ENCODE data around the gene THSD4.

THSD4 gene

DNA sequence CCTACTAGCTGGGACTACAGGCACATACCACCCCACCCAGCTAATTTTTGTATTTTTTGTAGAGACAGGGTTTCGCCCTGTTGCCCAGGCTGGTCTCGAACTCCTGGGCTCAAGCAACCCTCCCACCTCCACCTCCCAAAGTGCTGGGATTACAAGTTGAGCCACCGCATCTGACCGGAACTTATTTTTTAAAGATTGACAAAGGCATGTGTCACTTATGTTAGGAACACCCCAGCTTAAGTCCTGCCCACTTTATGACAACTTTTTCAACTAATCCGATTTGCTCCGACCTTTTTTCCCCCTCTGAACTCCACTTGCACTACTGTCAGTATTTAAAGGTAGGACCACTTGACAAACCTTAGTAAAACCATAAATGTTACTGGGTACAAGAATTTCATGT lies 483.5 kb downstream of the THSD4 start:
- TF ChIP-seq GABPA (IDR thresholded peaks at IDR 0.05; ENCODE audit: low read depth) (no peak), SPI1 (IDR thresholded peaks at IDR 0.05; ENCODE audit: borderline replicate concordance, low read depth) (no peak), POLR2AphosphoS5 (IDR thresholded peaks at IDR 0.05; ENCODE audit: low read depth) (no peak)
- TF ChIP-seq, protein P1, sequence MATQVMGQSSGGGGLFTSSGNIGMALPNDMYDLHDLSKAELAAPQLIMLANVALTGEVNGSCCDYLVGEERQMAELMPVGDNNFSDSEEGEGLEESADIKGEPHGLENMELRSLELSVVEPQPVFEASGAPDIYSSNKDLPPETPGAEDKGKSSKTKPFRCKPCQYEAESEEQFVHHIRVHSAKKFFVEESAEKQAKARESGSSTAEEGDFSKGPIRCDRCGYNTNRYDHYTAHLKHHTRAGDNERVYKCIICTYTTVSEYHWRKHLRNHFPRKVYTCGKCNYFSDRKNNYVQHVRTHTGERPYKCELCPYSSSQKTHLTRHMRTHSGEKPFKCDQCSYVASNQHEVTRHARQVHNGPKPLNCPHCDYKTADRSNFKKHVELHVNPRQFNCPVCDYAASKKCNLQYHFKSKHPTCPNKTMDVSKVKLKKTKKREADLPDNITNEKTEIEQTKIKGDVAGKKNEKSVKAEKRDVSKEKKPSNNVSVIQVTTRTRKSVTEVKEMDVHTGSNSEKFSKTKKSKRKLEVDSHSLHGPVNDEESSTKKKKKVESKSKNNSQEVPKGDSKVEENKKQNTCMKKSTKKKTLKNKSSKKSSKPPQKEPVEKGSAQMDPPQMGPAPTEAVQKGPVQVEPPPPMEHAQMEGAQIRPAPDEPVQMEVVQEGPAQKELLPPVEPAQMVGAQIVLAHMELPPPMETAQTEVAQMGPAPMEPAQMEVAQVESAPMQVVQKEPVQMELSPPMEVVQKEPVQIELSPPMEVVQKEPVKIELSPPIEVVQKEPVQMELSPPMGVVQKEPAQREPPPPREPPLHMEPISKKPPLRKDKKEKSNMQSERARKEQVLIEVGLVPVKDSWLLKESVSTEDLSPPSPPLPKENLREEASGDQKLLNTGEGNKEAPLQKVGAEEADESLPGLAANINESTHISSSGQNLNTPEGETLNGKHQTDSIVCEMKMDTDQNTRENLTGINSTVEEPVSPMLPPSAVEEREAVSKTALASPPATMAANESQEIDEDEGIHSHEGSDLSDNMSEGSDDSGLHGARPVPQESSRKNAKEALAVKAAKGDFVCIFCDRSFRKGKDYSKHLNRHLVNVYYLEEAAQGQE (IDR thresholded peaks at IDR 0.05; ENCODE audit: insufficient replicate concordance, low read depth), result no peak
- TF ChIP-seq, protein P2, sequence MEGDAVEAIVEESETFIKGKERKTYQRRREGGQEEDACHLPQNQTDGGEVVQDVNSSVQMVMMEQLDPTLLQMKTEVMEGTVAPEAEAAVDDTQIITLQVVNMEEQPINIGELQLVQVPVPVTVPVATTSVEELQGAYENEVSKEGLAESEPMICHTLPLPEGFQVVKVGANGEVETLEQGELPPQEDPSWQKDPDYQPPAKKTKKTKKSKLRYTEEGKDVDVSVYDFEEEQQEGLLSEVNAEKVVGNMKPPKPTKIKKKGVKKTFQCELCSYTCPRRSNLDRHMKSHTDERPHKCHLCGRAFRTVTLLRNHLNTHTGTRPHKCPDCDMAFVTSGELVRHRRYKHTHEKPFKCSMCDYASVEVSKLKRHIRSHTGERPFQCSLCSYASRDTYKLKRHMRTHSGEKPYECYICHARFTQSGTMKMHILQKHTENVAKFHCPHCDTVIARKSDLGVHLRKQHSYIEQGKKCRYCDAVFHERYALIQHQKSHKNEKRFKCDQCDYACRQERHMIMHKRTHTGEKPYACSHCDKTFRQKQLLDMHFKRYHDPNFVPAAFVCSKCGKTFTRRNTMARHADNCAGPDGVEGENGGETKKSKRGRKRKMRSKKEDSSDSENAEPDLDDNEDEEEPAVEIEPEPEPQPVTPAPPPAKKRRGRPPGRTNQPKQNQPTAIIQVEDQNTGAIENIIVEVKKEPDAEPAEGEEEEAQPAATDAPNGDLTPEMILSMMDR (IDR thresholded peaks at IDR 0.05; ENCODE audit: insufficient read depth, low read length), result no peak
- Histone ChIP-seq H3K27me3 (ENCODE audit: insufficient read depth, poor library complexity, severe bottlenecking) (no peaks in the 10 kb centered on the region), H3K4me3 (replicated peaks; ENCODE audit: insufficient read depth, low read length) (no peak overlapping the region), H3K27ac (replicated peaks) (no peak overlapping the region)
- DNase-seq (ENCODE audit: low read depth in 1 of 2, low spot score in 1 of 2), result no peak

DNA sequence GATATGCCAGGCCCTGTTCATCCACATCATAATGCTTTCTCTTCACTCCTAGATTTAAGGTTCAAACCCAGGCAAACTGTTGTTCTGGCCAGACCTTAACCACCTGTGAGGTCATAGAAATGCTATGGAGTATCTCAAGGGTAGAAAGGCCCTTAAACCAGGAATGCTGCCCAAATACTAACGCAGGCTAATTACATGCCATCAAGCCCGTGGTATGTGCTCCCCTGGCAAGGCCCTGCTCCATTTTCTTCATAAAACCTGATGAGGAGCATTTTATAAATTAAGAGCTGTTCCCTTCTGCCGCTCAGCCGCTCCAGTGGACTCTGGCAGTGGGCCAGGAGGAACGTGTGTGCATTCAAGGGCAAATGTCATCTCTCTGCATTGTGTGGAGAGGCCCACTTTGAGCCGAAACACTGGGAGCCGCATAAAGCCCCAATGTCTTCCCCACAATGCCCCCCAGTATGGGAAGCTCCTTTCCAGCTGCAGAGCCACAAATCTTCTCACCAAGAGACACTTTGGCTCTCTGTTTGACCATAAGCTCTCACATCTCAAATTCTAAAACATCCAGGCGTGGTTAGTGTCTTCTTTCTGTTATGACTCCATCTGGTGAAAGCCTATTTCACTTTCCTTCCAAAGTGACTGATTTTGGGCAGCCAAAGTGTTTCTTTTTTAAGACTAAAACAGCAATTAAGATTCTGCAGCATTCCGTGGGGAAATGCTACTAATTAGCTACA lies 484.3 kb downstream of the THSD4 start:
- no peaks in the 10 kb centered on the region for H3K27me3 ChIP-seq (ENCODE audit: insufficient read depth, poor library complexity, severe bottlenecking)
- TF ChIP-seq, protein P1 (IDR thresholded peaks at IDR 0.05; ENCODE audit: insufficient replicate concordance, low read depth), result no peak
- TF ChIP-seq, protein P2 (IDR thresholded peaks at IDR 0.05; ENCODE audit: insufficient read depth, low read length), result no peak
- TF ChIP-seq GABPA (IDR thresholded peaks at IDR 0.05; ENCODE audit: low read depth), result no peak
- TF ChIP-seq SPI1 (IDR thresholded peaks at IDR 0.05; ENCODE audit: borderline replicate concordance, low read depth), result no peak
- TF ChIP-seq POLR2AphosphoS5 (IDR thresholded peaks at IDR 0.05; ENCODE audit: low read depth), result no peak
- no peak overlapping the region for H3K4me3 ChIP-seq (replicated peaks; ENCODE audit: insufficient read depth, low read length)
- DNase-seq (ENCODE audit: low read depth in 1 of 2, low spot score in 1 of 2), result no peak
- H3K27ac ChIP-seq (replicated peaks), result no peak overlapping the region

DNA sequence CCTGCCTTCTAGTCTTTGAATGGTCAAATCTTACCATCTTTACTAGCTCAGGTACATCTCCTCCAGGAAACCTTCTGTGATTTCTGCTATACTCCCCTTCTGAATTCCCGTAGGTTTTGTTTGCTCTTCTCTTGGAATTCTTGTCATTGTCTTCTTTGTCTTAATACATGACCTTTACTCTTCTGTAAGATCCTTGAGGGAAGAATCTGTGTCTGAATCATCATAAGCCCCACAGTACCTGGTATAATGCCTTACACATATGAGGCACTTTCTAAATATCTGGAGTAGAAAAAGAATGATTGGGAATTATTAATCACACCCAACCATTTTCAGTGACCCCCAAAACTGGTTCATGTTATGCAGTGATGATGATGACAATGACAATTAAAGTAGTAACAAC lies 485.0 kb downstream of the THSD4 start:
- Histone ChIP-seq H3K4me3 (replicated peaks; ENCODE audit: insufficient read depth, low read length) (no peak overlapping the region), H3K27me3 (ENCODE audit: insufficient read depth, poor library complexity, severe bottlenecking) (no peaks in the 10 kb centered on the region)

More for the DNA sequence above, 485.0 kb downstream of the THSD4 start:
- TF ChIP-seq POLR2AphosphoS5 (IDR thresholded peaks at IDR 0.05; ENCODE audit: low read depth) (no peak), GABPA (IDR thresholded peaks at IDR 0.05; ENCODE audit: low read depth) (no peak), SPI1 (IDR thresholded peaks at IDR 0.05; ENCODE audit: borderline replicate concordance, low read depth) (no peak)
- TF ChIP-seq, protein P1 (IDR thresholded peaks at IDR 0.05; ENCODE audit: insufficient replicate concordance, low read depth), result no peak
- TF ChIP-seq, protein P2 (IDR thresholded peaks at IDR 0.05; ENCODE audit: insufficient read depth, low read length), result no peak
- DNase-seq (ENCODE audit: low read depth in 1 of 2, low spot score in 1 of 2), result no peak
- no peak overlapping the region for H3K27ac ChIP-seq (replicated peaks)

Data from HL-60 (cell line).